Measurements from ENCODE around the gene CALHM5.

CALHM5 gene

GRCh38 chr6:116522896-116523295, 11.5 kb downstream of the CALHM5 start:
- no peaks in the 10 kb centered on the region for H3K36me3 ChIP-seq (ENCODE audit: insufficient read depth, low read length)
- H3K4me1 ChIP-seq (ENCODE audit: insufficient read depth, low read length) = peaks cover 23% of the 10 kb centered on the region
- H3K9ac ChIP-seq (ENCODE audit: low read depth, low read length) = no peak overlapping the region
- H3K9me3 ChIP-seq (ENCODE audit: control insufficient read depth, insufficient read depth, low read length) = no peaks in the 10 kb centered on the region

GRCh38 chr6:116524236-116524635, 12.8 kb downstream of the CALHM5 start:
- no peak overlapping the region for H3K9ac ChIP-seq (ENCODE audit: low read depth, low read length)
- H3K9me3 ChIP-seq (ENCODE audit: control insufficient read depth, insufficient read depth, low read length) = no peaks in the 10 kb centered on the region
- peaks cover 34% of the 10 kb centered on the region for H3K4me1 ChIP-seq (ENCODE audit: insufficient read depth, low read length)
- no peaks in the 10 kb centered on the region for H3K36me3 ChIP-seq (ENCODE audit: insufficient read depth, low read length)

- Histone ChIP-seq H3K4me1 (ENCODE audit: insufficient read depth, low read length) (peaks cover 53% of the 10 kb centered on the region), H3K9me3 (ENCODE audit: control insufficient read depth, insufficient read depth, low read length) (no peaks in the 10 kb centered on the region), H3K9ac (ENCODE audit: low read depth, low read length) (no peak overlapping the region), H3K36me3 (ENCODE audit: insufficient read depth, low read length) (no peaks in the 10 kb centered on the region)
Measured at GRCh38 chr6:116528133-116528532, 16.7 kb downstream of the CALHM5 start.

DNA sequence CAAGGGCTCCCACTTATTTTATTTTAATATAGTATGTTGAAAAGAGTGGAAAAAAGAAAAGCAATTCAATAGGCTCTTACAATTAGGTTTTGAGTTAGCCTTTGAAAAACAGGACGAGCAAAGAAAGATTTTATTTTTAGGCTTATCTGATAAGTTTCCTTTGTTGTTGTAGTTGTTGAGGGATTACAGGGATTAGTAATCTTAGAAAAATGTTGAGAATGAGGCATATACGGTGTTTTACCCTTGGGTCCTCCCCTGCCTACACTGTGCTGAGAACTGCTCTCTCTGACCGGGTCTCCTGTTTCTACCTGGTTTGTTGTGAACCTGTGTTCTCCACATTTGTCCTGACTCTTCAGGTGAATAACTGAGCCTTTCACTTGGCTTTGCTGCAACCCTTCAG, 17.3 kb downstream of the CALHM5 start:
- H3K9ac ChIP-seq (ENCODE audit: low read depth, low read length) = no peak overlapping the region

GRCh38 chr6:116529466-116530290, 18.2 kb downstream of the CALHM5 start:
- Histone ChIP-seq H3K9ac (ENCODE audit: low read depth, low read length) (no peak overlapping the region), H3K9me3 (ENCODE audit: control insufficient read depth, insufficient read depth, low read length) (no peaks in the 10 kb centered on the region), H3K36me3 (ENCODE audit: insufficient read depth, low read length) (no peaks in the 10 kb centered on the region), H3K4me1 (ENCODE audit: insufficient read depth, low read length) (peaks cover 50% of the 10 kb centered on the region)

More for the DNA sequence above, 17.3 kb downstream of the CALHM5 start:
- Histone ChIP-seq H3K4me1 (ENCODE audit: insufficient read depth, low read length) (peaks cover 54% of the 10 kb centered on the region), H3K36me3 (ENCODE audit: insufficient read depth, low read length) (no peaks in the 10 kb centered on the region), H3K9me3 (ENCODE audit: control insufficient read depth, insufficient read depth, low read length) (no peaks in the 10 kb centered on the region)

DNA sequence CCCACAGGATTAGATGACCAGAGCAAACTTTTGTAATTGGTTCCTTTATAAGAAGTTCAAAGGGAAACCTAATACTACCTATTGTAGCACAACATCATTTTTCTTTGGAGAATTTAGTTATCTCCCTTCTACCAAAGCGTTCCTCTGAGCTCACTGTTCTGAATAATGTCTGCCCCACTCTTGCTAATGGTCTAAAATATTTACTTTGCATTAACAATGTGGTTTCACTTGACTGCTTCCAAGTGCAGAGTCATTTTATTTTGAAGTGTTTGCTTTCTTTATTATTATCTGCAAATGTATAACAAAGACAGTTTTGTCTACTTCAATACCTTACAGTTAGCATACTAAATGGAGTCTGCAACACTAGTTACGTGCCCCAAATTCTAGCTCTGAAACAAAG, 19.0 kb downstream of the CALHM5 start:
- Histone ChIP-seq H3K9me3 (ENCODE audit: control insufficient read depth, insufficient read depth, low read length) (no peaks in the 10 kb centered on the region), H3K36me3 (ENCODE audit: insufficient read depth, low read length) (no peaks in the 10 kb centered on the region), H3K4me1 (ENCODE audit: insufficient read depth, low read length) (peaks cover 45% of the 10 kb centered on the region), H3K9ac (ENCODE audit: low read depth, low read length) (no peak overlapping the region)

DNA sequence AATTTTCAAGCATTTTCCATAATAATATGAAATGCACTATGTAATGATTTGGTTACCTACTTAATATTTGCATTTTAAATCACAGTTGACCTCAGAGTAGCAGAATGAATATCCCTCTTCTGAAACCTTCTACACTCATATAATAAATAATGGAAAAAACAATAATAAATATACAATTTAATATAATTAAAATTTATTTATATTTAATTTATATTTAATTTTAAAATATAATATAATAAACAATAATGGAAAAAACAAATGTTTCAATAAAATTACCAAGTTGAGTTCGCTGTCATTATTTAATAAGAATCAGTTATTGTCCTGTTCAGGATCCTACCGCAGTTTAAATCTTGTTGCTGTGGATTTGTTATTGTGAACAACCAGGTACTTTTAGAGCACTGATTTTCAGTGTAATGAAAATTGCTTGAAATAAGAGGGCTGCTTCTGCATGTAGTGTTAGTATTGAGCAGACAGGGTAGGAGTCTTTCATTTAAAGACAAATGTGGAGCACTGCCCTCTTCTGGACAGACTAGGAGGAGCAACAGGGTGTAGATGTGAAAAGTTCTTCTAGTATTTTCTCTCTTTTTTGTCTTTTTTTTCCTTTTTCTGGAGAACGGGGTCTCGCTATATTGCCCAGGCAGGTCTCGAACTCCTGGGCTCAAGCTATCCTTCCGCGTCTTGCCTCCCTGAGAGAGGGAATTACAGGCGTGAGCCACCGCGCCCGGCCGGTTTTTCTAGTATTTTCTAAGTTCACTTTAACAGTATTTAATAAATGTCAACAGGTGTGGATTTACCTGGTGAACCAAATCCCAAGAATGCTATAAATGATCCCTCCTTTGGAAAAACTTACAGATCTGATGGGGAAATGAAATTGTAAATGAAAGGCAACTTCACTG, 20.5 kb downstream of the CALHM5 start:
- no peaks in the 10 kb centered on the region for H3K9me3 ChIP-seq (ENCODE audit: control insufficient read depth, insufficient read depth, low read length)
- peaks cover 46% of the 10 kb centered on the region for H3K4me1 ChIP-seq (ENCODE audit: insufficient read depth, low read length)
- no peaks in the 10 kb centered on the region for H3K36me3 ChIP-seq (ENCODE audit: insufficient read depth, low read length)
- H3K9ac ChIP-seq (ENCODE audit: low read depth, low read length) = no peak overlapping the region

GRCh38 chr6:116533233-116533957, 22.0 kb downstream of the CALHM5 start:
- peaks cover 39% of the 10 kb centered on the region for H3K4me1 ChIP-seq (ENCODE audit: insufficient read depth, low read length)
- no peaks in the 10 kb centered on the region for H3K36me3 ChIP-seq (ENCODE audit: insufficient read depth, low read length)
- H3K9ac ChIP-seq (ENCODE audit: low read depth, low read length) = no peak overlapping the region
- no peaks in the 10 kb centered on the region for H3K9me3 ChIP-seq (ENCODE audit: control insufficient read depth, insufficient read depth, low read length)

DNA sequence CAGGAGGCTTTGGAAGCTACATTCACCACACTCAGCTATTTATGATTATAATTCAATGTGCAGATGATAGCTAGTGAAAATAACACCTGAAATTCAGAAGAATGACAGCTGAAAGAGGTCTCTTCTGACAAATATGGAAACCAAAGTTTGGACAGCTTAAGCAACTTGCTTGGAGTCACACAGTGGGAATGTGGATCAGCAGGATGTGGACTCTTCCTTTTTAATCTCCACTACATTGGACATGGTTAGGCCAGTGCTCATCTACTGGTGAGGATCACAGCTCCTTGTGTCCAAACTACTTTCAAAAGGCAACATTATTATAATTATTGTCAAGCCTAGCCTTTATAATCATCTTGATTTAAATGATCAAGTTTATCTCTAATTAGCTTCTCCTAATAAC, 23.7 kb downstream of the CALHM5 start:
- H3K9me3 ChIP-seq (ENCODE audit: control insufficient read depth, insufficient read depth, low read length) = no peaks in the 10 kb centered on the region
- no peak overlapping the region for H3K9ac ChIP-seq (ENCODE audit: low read depth, low read length)
- H3K36me3 ChIP-seq (ENCODE audit: insufficient read depth, low read length) = no peaks in the 10 kb centered on the region
- H3K4me1 ChIP-seq (ENCODE audit: insufficient read depth, low read length) = peaks cover 24% of the 10 kb centered on the region; the same call in 1 of the 2 replicates

- H3K9me3 ChIP-seq (ENCODE audit: control insufficient read depth, insufficient read depth, low read length) = no peaks in the 10 kb centered on the region
- H3K9ac ChIP-seq (ENCODE audit: low read depth, low read length) = no peak overlapping the region
- H3K36me3 ChIP-seq (ENCODE audit: insufficient read depth, low read length) = no peaks in the 10 kb centered on the region
- peaks cover 16% of the 10 kb centered on the region; the same call in 1 of the 2 replicates for H3K4me1 ChIP-seq (ENCODE audit: insufficient read depth, low read length)
Measured at GRCh38 chr6:116536216-116536621, 24.8 kb downstream of the CALHM5 start.

GRCh38 chr6:116542426-116542825, 31.0 kb downstream of the CALHM5 start:
- peaks cover 3% of the 10 kb centered on the region; the same call in 1 of the 2 replicates for H3K4me1 ChIP-seq (ENCODE audit: insufficient read depth, low read length)
- no peaks in the 10 kb centered on the region for H3K9me3 ChIP-seq (ENCODE audit: control insufficient read depth, insufficient read depth, low read length)
- H3K9ac ChIP-seq (ENCODE audit: low read depth, low read length) = no peak overlapping the region

GRCh38 chr6:116543149-116543548, 31.7 kb downstream of the CALHM5 start:
- Histone ChIP-seq H3K9me3 (ENCODE audit: control insufficient read depth, insufficient read depth, low read length) (no peaks in the 10 kb centered on the region), H3K36me3 (ENCODE audit: insufficient read depth, low read length) (no peaks in the 10 kb centered on the region), H3K4me1 (ENCODE audit: insufficient read depth, low read length) (peaks cover 6% of the 10 kb centered on the region; the same call in 1 of the 2 replicates)

More at GRCh38 chr6:116542426-116542825, 31.0 kb downstream of the CALHM5 start:
- H3K36me3 ChIP-seq (ENCODE audit: insufficient read depth, low read length) = no peaks in the 10 kb centered on the region

DNA sequence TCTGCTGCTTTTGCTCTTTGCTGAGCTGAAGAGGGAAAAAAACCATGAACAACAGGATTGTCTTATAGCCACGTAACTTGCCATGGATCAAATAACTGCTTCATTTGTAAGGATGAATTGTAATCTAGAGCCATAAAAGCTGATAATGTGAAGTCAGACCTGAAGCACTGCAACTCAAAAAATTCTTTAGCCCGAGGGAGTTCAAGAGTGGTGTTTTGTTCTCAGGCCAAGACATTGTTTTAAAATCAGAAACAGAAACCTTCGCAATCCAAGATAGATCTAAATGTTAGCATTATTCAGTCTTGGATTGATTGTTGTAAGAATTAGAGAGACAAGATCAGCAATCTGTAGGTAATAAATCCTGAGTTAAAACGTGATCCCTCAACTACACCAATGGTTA, 34.2 kb downstream of the CALHM5 start, which contains the start of gene TRAPPC3L:
Gene TRAPPC3L (minus strand): TSS at position 34 of the 400 bp plus-strand sequence. CDS start 170 bp downstream, outside the sequence.
- H3K4me1 ChIP-seq (ENCODE audit: insufficient read depth, low read length) = peaks cover 6% of the 10 kb centered on the region; the same call in 1 of the 2 replicates
- no peaks in the 10 kb centered on the region for H3K9me3 ChIP-seq (ENCODE audit: control insufficient read depth, insufficient read depth, low read length)
- H3K9ac ChIP-seq (ENCODE audit: low read depth, low read length) = no peak within 1 kb of the TSS
- H3K36me3 ChIP-seq (ENCODE audit: insufficient read depth, low read length) = no peaks in the 10 kb centered on the region

More at GRCh38 chr6:116543149-116543548, 31.7 kb downstream of the CALHM5 start:
- H3K9ac ChIP-seq (ENCODE audit: low read depth, low read length) = no peak overlapping the region

DNA sequence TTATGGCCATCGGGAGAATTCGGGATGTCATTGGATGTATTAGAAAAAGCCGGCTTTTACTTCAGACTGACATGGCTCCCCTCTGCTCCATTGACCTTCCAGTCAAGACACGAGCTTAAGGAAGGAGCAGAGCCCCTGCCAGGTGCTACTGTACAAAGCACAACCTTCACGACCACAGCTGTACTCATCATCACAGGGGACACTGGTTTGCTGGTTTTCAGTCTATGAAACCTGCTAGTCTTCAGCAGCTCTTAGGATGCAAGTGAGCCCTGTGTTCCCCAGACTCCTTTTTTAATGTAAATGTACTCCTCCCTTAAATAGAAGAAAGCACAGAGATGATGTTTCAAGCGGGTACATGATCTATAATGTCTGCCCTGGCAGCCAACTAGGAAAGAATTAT, 35.9 kb downstream of the CALHM5 start:
- no peak overlapping the region for H3K9ac ChIP-seq (ENCODE audit: low read depth, low read length)
- H3K4me1 ChIP-seq (ENCODE audit: insufficient read depth, low read length) = peaks cover 6% of the 10 kb centered on the region; the same call in 1 of the 2 replicates
- H3K36me3 ChIP-seq (ENCODE audit: insufficient read depth, low read length) = no peaks in the 10 kb centered on the region
- no peaks in the 10 kb centered on the region for H3K9me3 ChIP-seq (ENCODE audit: control insufficient read depth, insufficient read depth, low read length)
